ENCODE measurements around the gene MX1. TPM values are rescaled to one million over a fixed set of nuclear protein-coding genes. Genes with fewer than 3 reads are reported as not detected.

MX1 gene
- total RNA-seq, 4 donors from 2014 or later = 8.5 to 87.3 (median 44.8) TPM

- TF ChIP-seq CTCF (IDR thresholded peaks at IDR 0.05) = no peak
- ATAC-seq (ENCODE audit: low FRiP score) = no peak
- DNase-seq (ENCODE audit: low spot score) = no peak
These were observed 15.5 kb downstream of the MX1 start for GRCh38 chr21:41441546-41441945.

GRCh38 chr21:41442481-41443186 is 16.6 kb downstream of the MX1 start:
- DNase-seq (ENCODE audit: low spot score) (no peak), ATAC-seq (ENCODE audit: low FRiP score) (no peak)
- TF ChIP-seq CTCF (IDR thresholded peaks at IDR 0.05) = no peak

GRCh38 chr21:41443562-41443961 is 17.5 kb downstream of the MX1 start:
- TF ChIP-seq CTCF (IDR thresholded peaks at IDR 0.05) = no peak
- DNase-seq (ENCODE audit: low spot score) (no peak), ATAC-seq (ENCODE audit: low FRiP score) (no peak)

GRCh38 chr21:41444703-41445464 is 18.8 kb downstream of the MX1 start:
- no peak for TF ChIP-seq CTCF (IDR thresholded peaks at IDR 0.05)
- no peak for ATAC-seq (ENCODE audit: low FRiP score)
- DNase-seq (ENCODE audit: low spot score) = no peak

- no peak for DNase-seq (ENCODE audit: low spot score)
- no peak for ATAC-seq (ENCODE audit: low FRiP score)
- TF ChIP-seq CTCF (IDR thresholded peaks at IDR 0.05) = no peak
These were observed 19.4 kb downstream of the MX1 start for GRCh38 chr21:41445465-41445862.

GRCh38 chr21:41446586-41446985 is 20.5 kb downstream of the MX1 start:
- ATAC-seq (ENCODE audit: low FRiP score) (no peak), DNase-seq (ENCODE audit: low spot score) (no peak)
- TF ChIP-seq CTCF (IDR thresholded peaks at IDR 0.05) = no peak

- TF ChIP-seq CTCF (IDR thresholded peaks at IDR 0.05) = no peak
- ATAC-seq (ENCODE audit: low FRiP score) = no peak
- no peak for DNase-seq (ENCODE audit: low spot score)
These were observed 21.3 kb downstream of the MX1 start for GRCh38 chr21:41447356-41447755.

Data from omental fat pad (tissue), 4 donors.